GM18868 (cell line): ENCODE data around the gene RIMBP2.
A peak's percentile ranks its signal among the peaks of the same experiment; 100 is the strongest.

ENCODE experiments used
- ATAC-seq: cut with Tn5 transposase; IDR thresholded peaks from one replicate; pipeline ENCODE4 v1.9.1; 2021; ENCODE audit warnings: mild to moderate bottlenecking, moderate library complexity; ENCODE audit not compliant: unreplicated experiment

The RIMBP2 gene

DNA sequence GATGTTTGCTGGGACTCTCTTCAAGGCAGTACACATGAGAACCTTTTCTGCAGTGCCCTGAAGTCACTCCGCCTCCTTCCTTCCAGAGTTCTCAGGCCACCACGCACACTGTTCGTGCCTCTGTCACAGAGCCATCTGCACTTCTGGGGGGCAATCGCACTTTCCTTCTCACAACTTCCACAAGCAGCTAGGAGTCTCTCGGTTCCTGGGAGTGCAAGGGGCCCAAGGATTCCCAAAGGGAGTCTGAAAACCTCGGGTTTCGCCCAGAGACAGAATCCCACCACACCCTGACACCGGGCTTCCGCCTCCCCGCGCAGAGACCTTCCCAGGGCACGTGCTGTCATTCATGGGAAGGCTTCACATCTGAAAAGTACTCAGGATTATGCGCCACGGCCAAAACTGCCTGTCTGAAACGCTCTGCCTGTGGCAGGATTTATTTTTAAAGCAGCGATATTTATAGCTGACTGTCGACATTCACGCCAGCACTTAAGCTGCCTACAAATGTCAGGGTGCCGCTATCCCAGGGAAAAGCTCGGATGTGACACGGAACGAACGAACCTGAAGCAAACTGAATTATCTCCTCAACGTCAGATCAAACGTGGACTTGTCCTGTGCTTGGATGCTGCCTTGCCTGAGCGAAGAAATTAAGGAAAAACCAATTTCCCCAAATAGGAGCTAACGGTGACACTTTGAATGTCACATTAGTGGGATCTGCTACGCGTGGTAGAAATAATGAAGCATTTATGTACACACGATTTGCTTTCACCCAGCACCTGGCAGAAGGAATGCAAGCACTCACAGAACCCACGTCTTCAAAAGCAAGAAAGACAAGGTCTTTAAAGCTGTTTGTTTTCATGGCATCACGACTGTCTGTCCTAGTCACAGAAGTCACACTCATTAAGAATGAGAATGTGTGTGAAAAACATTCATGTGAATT lies 224.4 kb downstream of the RIMBP2 start:
- no peak for ATAC-seq

DNA sequence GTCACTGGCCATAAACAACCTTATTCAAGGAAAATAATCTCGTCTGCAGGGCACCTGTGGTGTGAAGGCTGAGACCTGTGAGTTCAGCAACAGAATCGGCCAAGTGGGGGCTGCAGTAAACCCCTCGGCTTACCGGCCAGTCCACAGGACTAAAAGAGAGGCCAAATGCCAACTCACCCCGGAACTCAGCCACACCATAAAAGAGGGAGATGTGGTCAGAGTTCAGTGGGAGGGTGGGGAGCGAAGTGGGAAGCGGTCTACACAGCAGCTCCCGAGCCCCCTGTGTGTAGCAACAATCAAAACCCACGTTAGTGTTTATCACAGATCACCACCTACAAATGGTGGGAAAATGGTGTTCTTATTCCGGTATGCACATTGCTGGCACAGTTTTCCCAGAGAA lies 225.4 kb downstream of the RIMBP2 start:
- ATAC-seq: no peak

DNA sequence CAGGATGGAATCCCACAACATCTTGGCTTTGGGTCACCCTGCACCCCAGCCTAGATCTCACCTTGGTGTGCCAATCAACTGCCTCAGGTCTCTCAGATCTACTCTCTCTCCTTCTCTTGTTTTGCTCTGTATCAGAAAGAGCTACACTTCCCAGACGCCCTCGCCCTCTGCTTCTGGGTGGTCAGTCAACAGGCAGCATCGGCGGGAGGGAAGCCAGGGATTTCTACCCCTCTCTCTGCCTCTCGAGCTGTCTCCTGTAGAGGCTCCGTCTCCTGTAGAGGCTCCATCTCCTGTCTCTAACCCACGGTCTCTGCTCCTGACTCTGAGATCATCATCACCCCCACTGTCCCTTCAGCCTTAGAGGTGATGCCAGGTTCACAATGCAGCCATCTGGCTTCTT lies 226.8 kb downstream of the RIMBP2 start:
- ATAC-seq: no peak

DNA sequence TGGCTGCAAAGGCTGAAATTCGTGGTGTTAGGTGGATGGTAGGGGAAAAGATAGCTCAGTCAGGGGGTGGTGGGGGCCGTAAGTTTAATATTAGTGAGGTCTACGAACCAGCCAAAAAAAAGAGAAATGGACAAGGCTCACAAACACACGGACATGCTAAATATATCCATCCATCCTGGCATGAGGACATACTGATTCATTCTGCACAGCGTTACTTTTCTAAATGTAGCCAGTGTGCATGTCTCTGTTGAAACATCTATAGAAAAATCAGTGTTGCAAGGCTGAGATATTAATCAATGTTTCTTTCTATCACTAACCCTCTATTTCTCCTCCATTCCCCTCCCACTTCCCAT lies 227.8 kb downstream of the RIMBP2 start:
- ATAC-seq: no peak

DNA sequence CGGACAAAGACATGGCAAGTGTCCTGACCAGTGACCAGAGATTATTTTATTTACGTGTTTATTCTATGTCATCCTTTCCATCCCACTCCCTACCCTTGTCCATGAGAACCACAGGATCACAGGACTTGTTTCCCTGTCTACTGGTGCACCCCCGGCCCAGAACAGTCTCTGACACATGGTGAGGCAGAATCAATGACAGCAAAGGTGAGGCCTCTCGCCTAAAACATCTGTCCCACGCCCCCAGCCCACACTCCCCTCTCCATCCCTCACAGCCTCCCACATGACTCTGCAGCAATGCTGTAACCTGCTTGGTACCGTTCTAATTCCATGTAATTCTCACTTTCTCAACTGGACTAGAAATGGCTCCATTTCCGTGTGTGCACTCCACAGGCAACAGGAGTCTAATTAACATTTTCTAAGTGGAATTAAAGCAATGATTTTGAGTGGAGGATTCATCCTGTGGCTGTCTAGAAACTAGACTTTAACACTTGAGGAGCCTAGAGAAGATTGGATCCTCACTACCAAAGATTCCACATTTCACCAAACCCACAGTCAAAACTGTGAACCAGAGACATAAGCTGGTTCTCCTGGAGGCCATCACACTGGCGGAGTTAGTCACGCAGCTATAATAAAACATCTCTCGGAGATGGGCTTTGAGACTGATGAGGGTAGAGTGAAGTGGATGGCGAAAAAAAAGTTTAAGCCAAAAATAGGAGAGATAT lies 228.3 kb downstream of the RIMBP2 start:
- ATAC-seq: no peak

DNA sequence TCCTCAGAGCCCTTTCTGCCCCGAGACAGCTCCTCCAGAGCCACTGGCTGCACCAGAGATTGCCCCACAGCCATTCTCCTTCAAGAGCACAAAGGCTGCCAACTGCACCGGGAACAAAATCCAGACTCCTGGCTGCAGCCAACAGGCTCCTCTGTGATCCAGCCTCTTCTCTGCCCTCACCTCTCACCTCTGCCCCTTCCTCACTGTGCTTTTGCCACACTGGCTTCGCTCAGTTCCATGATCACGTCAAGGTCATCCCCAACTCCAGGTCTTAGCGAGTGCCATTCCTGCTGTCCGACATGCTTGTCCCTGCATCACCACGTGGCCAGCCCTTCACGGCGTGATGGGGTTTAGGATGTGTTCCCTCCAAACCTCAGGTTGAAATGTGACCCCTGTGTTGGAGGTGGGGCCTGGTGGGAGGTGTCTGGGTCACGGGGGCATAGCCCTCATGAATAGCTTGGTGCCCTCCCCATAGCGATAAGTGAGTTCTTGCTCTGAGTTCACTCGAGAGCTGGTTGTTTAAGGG lies 229.1 kb downstream of the RIMBP2 start:
- ATAC-seq: no peak

DNA sequence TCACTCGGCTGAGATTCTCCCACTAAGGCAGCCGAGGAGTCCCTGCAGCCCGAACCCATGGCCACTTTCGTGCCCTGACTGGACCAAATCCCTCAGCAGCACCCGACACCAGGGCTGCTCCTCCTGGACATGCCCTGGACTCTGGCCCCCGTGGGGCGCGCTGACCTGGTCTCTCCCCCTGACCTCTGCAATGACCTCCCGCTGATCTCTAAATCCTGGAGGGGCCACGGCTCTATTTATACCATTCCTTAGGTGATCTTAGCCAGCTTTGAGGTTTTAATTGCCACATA lies 230.0 kb downstream of the RIMBP2 start:
- ATAC-seq: no peak

DNA sequence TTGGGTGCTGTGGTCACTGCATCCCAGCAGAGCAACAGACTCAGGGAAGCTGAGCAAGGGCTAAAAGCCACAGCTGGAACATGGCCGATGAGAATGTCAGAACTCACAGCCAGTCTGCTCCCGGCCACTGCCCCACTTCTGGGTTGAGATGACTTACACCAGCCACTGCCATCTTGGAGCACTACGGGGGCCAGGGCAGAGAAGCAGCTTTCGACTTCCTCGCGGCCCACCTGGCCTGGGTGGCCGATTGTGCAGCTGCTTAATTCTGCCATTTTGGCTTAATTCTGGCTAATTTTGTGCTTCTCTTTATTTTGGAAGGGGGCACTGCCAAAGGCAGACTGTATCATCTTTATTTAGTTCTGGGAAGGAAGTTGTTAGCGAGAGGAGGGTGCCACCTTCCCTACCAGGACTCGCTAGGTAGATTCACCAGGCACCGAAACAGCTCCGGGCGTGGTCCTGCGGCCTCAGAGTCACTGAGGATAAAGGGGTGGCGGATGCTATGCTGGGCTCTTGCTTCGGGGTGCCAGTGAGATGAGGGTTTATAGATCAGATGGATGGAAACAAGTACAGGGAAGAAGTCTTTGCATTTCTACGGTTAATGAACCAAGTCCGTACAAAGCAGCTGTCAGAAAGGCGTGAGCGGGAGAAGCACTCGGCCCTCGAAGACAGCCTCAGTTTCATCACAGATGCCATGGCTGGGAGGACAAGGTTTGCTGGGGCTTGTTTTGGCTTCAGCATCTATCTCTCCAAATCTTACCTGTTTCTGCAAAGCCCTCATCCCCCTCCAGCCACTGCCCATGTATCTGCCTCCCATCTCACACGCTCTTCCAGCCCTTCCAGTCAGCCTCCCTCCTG lies 230.6 kb downstream of the RIMBP2 start:
- ATAC-seq: no peak

DNA sequence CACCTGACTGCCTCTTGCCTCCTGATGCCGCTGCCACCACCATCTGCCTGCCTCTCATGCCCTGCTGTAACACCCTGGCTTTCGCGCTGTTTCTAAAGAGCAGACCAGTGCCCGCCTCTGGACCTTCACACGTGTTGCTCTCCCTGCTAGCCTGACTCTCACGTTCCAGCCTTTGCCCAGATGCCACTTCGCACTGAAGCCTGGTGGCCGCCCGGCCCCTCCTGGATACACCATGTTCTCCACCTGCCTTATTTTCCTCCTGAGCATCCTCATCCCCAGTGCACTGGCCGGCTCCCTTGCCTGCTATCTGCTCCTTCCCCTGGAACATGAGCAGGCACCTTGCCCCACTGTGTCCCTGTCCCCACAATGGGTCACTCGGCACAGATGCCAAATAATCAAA lies 231.9 kb downstream of the RIMBP2 start:
- ATAC-seq: no peak

DNA sequence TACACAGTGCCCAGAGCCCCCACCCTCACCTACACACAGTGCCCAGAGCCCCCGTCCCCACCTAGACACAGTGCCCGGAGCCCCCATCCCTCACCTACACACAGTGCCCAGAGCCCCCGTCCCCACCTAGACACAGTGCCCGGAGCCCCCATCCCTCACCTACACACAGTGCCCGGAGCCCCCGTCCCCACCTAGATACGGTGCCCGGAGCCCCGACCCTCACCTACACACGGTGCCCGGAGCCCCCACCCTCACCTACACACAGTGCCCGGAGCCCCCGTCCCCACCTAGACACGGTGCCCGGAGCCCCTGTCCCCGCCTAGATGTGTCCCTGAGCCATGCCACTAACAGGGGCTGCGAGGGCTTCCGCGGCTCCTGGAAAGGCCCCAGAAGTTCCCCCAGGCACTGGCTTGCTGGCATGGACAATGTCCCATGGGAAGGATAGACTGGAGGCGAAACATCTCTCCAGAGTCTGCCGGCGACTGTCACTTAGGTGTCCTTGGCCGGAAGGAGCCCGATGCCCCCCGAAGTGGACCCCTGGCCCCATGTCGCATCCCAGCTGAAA lies 232.4 kb downstream of the RIMBP2 start:
- no peak for ATAC-seq

DNA sequence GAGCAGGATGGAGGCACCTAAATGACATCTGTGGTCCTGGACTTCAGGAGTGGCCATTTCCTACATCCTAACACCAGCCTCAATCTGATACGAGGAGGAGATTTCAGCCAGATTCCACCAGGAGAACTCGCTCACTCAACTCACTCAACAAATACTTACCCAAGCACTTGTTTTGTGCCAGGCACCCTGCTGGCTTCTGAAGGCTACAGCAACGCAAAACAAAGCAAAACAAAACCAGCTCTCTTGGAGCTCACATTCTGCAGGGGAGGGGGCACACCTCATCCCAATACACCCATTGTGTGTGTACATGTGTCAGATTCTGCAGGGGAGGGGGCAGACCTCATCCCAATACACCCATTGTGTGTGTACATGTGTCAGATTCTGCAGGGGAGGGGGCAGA lies 233.7 kb downstream of the RIMBP2 start:
- no peak for ATAC-seq

DNA sequence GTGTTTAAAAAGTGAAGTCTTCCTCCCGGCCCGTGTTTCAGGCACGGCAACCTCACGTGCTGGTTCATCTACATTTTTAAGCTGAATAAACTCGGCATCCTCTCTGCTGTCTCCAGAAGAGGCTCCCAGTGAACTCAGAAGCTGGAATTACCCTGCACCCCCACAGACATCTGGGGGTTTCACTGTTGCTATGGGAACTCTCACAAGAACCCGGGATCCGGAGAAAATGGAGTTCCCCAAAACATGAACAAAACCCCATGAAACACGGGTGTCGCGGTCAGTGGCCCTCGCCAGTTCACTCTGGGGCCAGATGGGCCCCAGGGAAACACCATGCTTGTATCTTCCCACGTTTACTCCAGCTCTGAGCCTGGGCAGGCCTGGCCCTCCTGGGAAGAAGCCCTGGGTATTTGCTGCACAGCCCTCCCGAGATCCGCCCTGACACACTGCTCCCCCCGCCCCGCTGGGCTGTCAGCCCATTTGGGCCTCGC lies 234.7 kb downstream of the RIMBP2 start:
- peak; percentile 71 for ATAC-seq

DNA sequence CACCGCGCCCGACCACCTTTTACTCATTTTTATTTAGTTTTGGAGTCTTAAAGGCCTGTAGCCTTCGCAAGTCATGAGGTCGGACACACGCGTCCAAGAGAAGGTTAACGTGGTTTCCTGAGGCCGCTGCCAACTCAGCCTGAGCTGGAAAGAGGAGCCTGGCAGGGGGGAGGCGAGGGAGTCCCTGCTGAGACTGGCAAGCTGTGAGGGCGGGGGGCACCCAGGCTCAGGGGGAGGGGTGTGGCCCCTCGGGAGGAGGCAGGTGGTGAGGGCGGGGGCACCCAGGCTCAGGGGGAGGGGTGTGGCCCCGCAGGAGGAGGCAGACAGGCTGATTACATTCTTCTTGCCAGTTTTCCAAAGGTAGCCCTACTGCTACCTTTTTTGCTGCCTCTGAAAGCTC lies 235.2 kb downstream of the RIMBP2 start:
- peak; percentile 7 for ATAC-seq

DNA sequence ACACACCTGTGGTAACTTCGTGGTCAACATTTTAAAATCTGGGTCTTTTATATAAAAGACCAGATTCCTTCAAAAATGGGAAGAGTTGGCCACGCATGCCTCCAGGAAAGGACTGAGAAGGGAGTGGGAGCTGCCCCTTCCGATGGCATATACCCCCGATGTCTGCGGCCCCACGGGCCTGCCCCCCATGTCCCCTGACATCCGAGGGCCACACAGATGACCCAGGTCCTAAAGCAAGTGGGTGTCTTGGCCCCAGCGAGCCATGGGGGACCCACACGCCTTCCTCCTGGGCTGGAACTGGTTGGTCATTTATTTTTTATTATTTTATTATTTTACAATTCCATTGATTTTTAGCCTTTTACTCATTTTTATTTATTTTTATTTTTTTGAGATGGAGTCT lies 235.9 kb downstream of the RIMBP2 start:
- ATAC-seq: no peak

DNA sequence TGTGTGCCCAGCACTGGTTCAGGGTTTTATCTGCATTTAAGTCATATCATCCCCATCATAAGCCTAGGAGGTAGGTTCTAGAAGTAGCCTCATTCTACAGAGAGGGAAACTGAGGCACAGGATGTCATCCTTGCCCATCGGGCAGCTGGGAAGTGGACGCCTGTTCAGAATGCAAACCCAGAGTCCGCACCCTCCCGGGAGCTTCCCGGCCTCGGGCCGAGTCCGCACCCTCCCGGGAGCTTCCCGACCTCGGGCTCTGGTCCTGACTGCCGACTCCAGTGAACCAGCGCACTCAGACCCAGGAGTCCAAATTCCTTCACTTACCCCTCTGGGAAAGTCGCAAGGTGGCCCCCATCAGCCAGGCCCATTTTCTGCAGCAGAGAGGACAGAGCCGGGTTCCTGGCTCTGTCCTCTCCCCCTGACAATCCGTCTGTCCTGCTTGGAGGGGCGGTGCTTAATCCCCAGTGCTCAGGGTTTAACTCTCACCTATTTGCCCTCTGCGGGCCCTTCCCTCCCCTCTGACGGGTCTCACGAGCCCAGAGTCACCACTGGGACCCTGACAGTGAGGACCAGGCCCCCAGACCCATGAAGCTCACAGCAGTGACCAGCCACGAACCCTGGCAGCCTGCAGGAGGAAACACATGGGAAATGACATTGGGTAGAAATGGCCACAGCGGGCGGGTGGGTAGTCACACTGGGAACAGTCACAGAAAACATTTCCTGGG lies 236.5 kb downstream of the RIMBP2 start:
- no peak for ATAC-seq

DNA sequence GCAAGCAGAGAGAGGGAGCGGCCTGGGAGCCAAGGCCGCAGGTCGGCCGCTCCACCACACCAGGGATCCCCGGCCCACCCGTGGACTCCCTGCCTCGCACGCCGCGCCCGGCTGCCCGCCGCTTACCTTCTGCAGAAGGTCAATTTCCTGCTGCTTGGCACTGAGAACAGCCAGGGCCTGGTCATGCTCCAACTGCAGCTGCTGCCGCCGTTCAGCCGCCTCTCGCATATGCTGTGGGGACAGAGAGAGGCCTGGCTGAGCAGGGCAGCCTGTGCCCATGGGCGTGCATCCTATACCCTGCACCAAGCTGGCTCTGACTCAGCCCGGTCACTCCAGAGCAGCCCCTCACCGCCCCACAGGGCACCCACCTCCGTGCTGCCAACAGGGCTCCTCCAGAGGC lies 237.3 kb downstream of the RIMBP2 start:
- no peak for ATAC-seq

DNA sequence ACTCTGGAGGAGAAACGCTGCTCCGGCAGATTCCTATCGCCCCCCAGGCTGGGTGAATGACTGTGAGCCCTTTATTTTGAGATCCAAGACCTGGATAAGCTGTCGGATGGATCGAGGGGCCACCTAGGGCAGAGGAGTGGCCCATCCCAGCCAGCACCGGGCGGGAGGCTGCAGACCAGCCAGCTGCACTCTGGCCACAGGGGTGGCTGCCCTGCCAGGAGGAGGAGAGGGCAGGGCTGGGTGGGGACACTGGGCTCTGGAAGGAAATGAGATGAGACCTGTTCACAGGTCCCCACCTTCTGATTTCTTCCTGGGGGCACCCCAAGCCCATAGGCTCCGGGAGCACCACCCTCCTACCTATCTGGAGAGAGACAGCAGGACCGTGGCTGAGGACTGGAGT lies 238.4 kb downstream of the RIMBP2 start:
- ATAC-seq: no peak

DNA sequence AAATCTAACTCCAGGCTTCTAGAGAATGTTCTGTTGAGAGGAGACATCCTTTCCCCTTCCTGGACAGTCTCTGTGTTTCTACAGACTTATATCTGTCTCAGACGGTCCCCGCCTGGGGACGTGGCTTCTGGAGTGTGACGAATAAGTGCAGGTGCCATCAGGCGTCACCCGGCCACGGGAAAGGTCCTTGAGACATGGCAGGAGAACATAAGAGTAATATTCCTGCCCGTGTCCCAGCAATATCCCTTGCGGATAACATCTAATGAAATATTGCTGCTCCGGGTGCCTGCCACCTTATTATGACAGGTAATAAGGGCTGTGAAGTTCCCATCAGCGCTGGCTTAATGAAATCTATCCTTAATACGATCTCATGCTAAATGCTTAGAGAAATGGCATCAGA lies 238.8 kb downstream of the RIMBP2 start:
- ATAC-seq: no peak

DNA sequence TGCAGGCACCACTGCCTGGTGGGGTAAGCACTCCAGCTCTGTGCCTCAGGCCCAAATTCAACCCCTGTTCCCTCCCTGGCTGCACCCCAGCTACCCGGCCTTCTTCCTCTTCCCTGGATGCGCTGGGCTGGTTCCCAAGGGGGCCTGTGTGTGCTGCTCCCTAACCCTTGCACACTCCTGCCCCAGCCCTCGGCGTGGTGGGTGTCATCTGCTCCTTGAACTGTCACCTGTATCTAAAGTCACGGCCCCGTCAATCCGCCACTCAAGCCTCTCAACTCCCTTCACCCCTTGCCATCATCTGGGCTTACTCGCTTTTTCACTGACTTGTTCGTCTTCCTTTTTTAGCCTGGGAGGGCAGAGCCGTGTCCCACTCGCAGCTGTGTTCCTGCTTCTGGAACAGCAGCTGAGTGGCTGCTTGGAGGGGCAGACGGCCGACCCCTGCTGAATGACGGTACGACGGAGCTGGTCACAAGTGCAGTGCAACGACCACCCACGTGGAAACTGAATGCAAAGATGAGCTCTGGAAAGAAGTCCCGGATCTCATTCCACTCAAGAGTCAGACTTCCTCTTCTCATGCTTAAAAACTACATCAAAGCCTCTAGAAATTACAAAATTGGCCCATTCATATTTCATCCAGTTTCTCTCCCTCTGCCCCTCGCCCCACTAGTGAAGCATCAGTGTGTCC lies 239.5 kb downstream of the RIMBP2 start:
- no peak for ATAC-seq
